GM12801 (cell line): ENCODE results near the gene AMPD1.

Experiments
- TF ChIP-seq, protein P1 (sequence below): IDR thresholded peaks from one replicate; pipeline ENCODE4 v1.5.1; 2011; ENCODE audit warnings: control low read depth; ENCODE audit not compliant: insufficient read length; ENCODE audit errors: extremely low read depth

Gene AMPD1

GRCh38 chr1:114696810-114697209 is 1.5 kb upstream of the AMPD1 start:
- TF ChIP-seq, protein P1, sequence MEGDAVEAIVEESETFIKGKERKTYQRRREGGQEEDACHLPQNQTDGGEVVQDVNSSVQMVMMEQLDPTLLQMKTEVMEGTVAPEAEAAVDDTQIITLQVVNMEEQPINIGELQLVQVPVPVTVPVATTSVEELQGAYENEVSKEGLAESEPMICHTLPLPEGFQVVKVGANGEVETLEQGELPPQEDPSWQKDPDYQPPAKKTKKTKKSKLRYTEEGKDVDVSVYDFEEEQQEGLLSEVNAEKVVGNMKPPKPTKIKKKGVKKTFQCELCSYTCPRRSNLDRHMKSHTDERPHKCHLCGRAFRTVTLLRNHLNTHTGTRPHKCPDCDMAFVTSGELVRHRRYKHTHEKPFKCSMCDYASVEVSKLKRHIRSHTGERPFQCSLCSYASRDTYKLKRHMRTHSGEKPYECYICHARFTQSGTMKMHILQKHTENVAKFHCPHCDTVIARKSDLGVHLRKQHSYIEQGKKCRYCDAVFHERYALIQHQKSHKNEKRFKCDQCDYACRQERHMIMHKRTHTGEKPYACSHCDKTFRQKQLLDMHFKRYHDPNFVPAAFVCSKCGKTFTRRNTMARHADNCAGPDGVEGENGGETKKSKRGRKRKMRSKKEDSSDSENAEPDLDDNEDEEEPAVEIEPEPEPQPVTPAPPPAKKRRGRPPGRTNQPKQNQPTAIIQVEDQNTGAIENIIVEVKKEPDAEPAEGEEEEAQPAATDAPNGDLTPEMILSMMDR, result no peak

GRCh38 chr1:114694540-114695310 is 621 bp downstream of the AMPD1 start:
- TF ChIP-seq, protein P1, result no peak

DNA sequence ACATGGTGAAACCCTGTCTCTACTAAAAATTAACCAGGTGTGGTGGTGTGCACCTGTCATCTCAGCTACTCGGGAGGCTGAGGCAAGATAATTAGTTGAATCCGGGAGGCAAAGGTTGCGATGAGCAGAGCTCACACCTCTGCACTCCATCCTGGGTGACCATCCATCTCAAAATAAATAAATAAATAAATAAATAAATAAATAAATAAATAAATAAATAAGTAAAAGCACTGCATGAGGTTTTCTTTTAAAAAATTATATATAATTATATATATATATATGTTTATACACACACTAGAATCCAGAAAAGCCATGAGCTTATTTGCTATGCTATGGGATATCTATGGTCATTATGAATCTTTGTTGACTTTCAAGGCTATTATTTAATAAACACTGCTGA is 2.4 kb downstream of the AMPD1 start:
- TF ChIP-seq, protein P1, result no peak

GRCh38 chr1:114691061-114691460 is 4.3 kb downstream of the AMPD1 start:
- TF ChIP-seq, protein P1, result no peak

- TF ChIP-seq, protein P1, result no peak
Observed at GRCh38 chr1:114690148-114690547, 5.2 kb downstream of the AMPD1 start.

GRCh38 chr1:114688526-114688925 is 6.8 kb downstream of the AMPD1 start:
- TF ChIP-seq, protein P1, result no peak

- TF ChIP-seq, protein P1, result no peak
Observed at GRCh38 chr1:114685851-114686250, 9.5 kb downstream of the AMPD1 start.

- TF ChIP-seq, protein P1, result no peak
Observed at GRCh38 chr1:114677691-114678090, 17.7 kb downstream of the AMPD1 start.
